ENCODE data around the gene CMPK2. TPM values are rescaled to one million over a fixed set of nuclear protein-coding genes. Genes with fewer than 3 reads are reported as not detected.

CMPK2 gene
- polyA plus RNA-seq, 6 donors from 2014 or later, result 1.1 to 7.2 (median 1.9) TPM; not detected in 1

DNA sequence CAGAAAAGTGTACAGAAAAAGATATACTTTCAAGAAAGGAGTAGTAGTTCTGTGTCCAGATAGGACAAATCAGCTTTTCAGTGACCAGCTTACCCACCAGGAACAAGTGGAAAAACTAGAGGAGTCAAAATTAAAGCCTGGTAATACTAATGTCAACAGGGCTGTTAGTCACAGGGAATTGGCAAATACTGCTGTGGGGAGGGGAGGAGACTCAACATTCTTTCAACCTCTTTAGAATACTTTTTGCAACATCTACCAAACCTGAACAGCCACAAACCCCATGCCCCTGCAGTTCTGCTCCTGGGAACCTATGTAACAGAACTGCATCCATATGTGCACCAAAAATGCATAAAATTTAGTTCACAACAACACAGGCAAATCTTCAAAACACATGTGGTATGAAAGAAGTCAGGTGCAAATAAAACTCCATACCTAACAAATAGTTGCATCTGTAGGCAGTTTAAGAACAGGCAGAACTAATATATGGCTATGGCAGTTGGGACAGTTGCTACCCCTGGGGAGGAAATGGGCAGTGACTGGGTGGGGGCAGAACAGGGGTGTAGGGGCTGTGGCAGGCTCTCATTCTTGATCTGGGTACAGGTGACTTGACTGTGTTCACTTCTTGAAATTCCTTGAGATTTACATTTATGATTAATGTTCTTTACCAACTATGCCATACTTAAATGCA, 9.7 kb downstream of the CMPK2 start:
- H3K9me3 Mint-ChIP-seq, result peaks cover 13 to 38% (median 20%) of the 10 kb centered on the region in 7 donors
- no peaks in the 10 kb centered on the region for H3K4me1 Mint-ChIP-seq
- DNase-seq (no peak), ATAC-seq (ENCODE audit: low read depth in 2 of 2) (no peak)
- no peak overlapping the region for H3K4me3 Mint-ChIP-seq
- peaks cover 41 to 48% of the 10 kb centered on the region in 2 donors for H3K36me3 Mint-ChIP-seq
- no peak overlapping the region for H3K27ac Mint-ChIP-seq
- H3K27me3 Mint-ChIP-seq, result no peaks in the 10 kb centered on the region

DNA sequence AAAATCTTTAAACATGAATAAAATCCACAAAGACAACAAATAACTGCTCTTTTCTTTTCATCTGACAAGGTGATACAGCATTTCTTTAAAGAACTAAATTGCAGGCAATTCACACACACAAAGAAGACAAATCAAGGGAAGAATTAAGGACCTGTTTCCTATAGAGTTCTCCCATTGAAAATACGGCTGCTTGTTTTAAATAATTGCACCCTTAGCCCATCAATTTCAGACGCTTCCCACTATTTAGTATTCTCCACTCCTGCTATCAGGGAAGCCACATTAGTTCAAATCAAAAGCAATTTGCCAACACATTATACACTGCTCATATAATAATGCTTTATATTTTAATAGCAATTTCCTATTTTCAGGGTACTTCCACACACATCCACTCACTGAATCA, 11.3 kb downstream of the CMPK2 start:
- peaks cover 7 to 33% (median 14%) of the 10 kb centered on the region in 7 donors for H3K9me3 Mint-ChIP-seq
- no peak overlapping the region for H3K27ac Mint-ChIP-seq
- no peaks in the 10 kb centered on the region for H3K4me1 Mint-ChIP-seq
- H3K36me3 Mint-ChIP-seq, result peaks cover 40 to 45% of the 10 kb centered on the region in 2 donors
- no peak overlapping the region for H3K4me3 Mint-ChIP-seq
- no peak for ATAC-seq (ENCODE audit: low read depth in 2 of 2)
- no peaks in the 10 kb centered on the region for H3K27me3 Mint-ChIP-seq
- DNase-seq, result no peak

DNA sequence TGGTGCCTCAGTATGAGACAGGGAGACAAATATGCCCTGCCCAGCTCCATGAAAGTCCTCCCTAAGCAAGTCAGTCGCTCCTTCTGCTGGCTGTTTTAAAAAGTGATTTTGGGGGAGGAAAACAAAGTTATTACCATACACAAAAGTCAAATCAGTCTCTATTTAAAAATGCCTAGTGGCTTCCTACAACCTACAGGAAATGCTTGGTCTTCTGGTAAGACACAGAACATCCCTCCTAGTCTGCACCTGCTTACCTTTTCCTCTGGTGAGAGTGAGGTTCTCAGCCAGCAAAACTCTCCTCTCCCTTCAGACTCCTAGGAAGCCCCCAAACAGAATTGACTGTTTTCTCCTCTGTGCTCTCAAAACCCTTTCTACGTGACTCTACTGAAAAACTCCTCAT, 13.5 kb downstream of the CMPK2 start:
- Mint-ChIP-seq H3K36me3 (peaks cover 47 to 49% of the 10 kb centered on the region in 2 donors), H3K4me3 (peak overlapping the region in 1 of 8 donors; percentile 10), H3K27me3 (no peaks in the 10 kb centered on the region), H3K4me1 (no peaks in the 10 kb centered on the region), H3K27ac (no peak overlapping the region), H3K9me3 (peaks cover 0 to 40% (median 19%) of the 10 kb centered on the region in 7 donors)
- ATAC-seq (ENCODE audit: low read depth in 2 of 2) (no peak), DNase-seq (no peak)

DNA sequence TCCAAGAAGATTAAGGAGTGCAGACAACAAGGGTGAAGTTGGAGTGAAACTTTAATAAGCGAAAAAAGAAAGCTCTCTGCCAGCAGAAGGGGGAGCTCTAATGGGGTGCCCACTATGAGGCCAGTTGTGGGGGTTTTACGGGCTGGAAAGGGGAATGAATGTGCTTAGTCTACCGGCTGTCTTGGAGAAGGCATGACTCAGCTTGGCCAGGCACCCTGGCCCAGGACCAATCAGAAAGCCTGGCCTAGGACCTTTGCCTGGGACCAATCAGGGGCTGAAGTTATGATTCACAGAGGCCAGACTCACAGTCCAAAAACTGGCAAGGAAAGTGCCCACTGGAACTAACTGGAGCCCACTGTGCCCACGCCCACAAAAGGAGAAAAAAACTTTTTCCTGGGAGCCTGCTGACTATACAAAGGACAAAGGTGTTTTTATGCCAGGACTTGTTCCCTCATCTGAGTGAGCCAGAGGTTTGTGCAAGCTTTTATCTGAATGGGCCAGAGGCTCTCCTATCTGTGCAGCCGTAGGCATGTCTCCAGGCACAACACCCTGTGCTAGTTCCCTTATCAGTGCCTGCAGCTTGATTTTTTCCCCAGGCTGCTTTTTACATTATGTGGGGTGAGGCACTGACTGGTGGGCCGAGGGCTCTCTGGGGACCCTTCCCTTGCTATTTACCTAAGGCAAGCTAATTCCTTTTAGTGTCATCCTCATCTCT, 18.6 kb downstream of the CMPK2 start:
- Mint-ChIP-seq H3K9me3 (peaks cover 4 to 86% (median 65%) of the 10 kb centered on the region in 7 donors), H3K4me1 (no peaks in the 10 kb centered on the region), H3K27ac (no peak overlapping the region), H3K27me3 (no peaks in the 10 kb centered on the region), H3K4me3 (no peak overlapping the region), H3K36me3 (peaks cover 57% of the 10 kb centered on the region in 2 donors)
- no peak for ATAC-seq (ENCODE audit: low read depth in 2 of 2)
- no peak for DNase-seq

DNA sequence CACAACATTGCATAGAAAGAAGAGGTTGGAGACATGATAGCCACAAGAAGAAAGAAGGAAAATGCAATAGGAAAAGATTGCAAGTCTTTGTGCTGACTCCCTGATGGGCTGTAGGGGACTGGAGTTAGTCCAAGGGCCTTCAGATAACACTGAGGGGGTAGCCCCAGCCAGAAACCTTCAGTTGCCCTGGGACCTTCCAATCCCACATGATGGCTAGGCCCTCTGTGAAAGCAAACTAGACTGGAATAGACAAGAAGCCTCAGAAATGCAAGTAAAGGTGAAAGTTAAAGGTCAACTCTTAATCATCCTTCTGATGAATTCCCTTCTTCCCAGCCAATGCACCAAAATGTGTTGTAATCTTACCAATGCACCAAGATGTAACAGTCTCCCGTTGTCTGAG, 19.2 kb downstream of the CMPK2 start:
- Mint-ChIP-seq H3K27me3 (no peaks in the 10 kb centered on the region), H3K9me3 (peaks cover 4 to 89% (median 65%) of the 10 kb centered on the region in 7 donors), H3K4me1 (no peaks in the 10 kb centered on the region), H3K4me3 (no peak overlapping the region), H3K36me3 (peaks cover 55 to 57% of the 10 kb centered on the region in 2 donors), H3K27ac (no peak overlapping the region)
- ATAC-seq (ENCODE audit: low read depth in 2 of 2), result no peak
- DNase-seq, result no peak

DNA sequence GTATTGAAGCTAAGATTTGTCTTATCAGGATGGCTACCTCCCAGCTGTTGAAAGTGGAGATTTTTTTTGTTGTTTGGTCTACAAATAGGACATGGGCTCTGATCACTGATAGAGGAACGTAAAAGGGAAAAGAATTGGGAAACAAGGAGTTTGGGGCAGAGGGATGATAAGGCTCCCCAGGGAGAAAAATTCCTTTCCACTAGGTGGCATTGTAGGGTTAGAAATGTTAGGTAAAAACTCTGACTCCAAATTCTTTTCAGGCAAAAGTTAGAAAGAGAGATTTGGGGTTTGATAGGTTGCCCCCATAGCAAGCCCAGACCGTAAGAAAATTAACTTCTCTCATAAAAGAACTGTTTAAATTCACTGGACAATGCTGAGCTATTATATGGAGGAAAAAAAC, 19.8 kb downstream of the CMPK2 start:
- H3K36me3 Mint-ChIP-seq, result peaks cover 55 to 60% of the 10 kb centered on the region in 2 donors
- no peak for ATAC-seq (ENCODE audit: low read depth in 2 of 2)
- H3K4me3 Mint-ChIP-seq, result no peak overlapping the region
- H3K9me3 Mint-ChIP-seq, result peaks cover 4 to 95% (median 65%) of the 10 kb centered on the region in 7 donors
- no peaks in the 10 kb centered on the region for H3K4me1 Mint-ChIP-seq
- no peaks in the 10 kb centered on the region for H3K27me3 Mint-ChIP-seq
- H3K27ac Mint-ChIP-seq, result no peak overlapping the region
- no peak for DNase-seq

DNA sequence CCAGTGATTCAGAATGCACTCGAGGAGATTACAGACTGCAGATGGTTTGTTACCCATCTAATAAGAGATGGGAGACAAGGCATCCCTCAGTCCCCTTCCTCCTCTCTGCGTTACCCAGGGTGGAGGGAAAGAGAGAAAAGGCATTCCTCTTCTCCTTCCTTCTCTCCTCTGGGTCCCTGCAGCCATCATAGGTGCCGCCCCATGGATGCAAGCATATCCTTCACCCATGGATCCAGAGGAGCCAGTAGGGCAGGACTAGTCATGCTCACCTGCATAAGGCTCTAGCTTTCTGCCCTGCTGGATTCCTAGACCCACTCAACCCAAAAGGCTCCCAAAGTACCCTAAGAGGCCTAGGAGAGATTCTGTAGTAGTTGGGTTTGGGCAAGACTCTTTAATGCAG, 20.4 kb downstream of the CMPK2 start:
- peaks cover 4 to 99% (median 67%) of the 10 kb centered on the region in 7 donors for H3K9me3 Mint-ChIP-seq
- H3K36me3 Mint-ChIP-seq, result peaks cover 55 to 56% of the 10 kb centered on the region in 2 donors
- ATAC-seq (ENCODE audit: low read depth in 2 of 2) (no peak), DNase-seq (no peak)
- no peak overlapping the region for H3K4me3 Mint-ChIP-seq
- no peak overlapping the region for H3K27ac Mint-ChIP-seq
- H3K27me3 Mint-ChIP-seq, result no peaks in the 10 kb centered on the region
- no peaks in the 10 kb centered on the region for H3K4me1 Mint-ChIP-seq

DNA sequence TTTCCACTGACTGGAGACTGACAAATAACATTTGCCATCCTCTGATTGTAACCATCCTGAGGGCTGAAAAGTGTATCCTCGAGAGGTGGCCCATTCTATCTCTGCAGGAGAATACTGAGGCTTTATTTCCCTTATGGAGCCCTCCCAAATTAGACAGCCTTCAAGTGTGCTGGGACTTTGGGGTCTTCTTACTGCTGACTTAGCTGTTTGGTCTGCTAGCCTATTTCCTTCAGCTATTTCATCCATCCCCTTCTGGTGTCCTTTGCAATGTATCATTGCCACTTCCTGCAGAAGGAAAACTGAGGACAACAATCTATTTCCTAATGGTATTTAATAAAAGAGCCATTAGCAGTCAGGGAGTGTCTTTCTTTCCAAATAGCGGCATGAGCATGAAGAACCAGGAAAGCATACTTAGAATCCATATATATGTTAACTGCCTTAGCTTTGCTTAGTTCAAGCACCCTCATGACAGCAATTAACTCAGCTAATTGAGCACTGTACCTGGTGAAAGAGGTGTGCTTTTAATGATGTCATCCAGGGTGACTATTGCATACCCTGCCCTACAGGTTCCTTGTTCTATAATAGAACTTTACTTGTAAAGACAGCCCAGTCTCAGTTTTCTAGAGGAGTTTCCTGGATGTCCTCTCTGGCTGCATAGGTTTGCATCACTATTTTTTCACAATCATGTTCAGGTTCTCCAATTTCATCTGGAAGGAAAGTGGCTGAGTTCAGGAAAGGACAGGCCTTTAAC, 24.0 kb downstream of the CMPK2 start:
- Mint-ChIP-seq H3K4me3 (no peak overlapping the region), H3K27me3 (no peaks in the 10 kb centered on the region), H3K9me3 (peaks cover 4 to 79% (median 57%) of the 10 kb centered on the region in 7 donors), H3K36me3 (peaks cover 26 to 47% of the 10 kb centered on the region in 2 donors), H3K27ac (no peak overlapping the region), H3K4me1 (no peaks in the 10 kb centered on the region)
- no peak for ATAC-seq (ENCODE audit: low read depth in 2 of 2)
- DNase-seq, result no peak

DNA sequence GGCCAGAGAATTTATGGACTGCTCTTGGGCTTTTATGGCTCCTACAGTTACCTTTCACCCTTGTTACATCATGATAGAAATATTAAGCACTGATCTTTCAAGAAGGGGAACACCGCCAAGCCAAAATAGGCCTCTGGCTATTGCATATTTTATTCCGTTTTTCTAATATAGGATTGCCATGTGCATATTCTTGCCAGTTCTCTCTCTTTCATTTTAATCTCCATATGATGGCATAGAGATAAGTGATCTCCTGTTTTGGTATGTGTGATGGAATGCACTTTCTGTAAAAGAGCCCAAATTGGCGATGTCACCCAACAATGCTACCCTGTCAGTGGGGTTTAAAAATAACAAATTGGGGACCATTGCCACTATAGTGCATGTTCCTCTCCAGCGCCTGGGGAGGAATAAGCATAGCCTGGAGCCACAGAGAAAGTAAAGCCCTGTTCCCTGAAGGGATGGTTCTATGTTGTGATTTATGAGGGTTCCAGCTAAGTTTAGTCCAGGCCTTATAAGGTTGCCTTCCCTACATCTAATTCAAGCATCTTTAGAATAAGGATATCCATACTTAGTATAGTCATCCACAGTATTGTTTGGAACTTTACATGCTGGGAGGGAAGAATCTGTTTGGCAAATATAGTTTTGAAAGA, 26.9 kb downstream of the CMPK2 start:
- Mint-ChIP-seq H3K9me3 (peaks cover 5 to 71% (median 32%) of the 10 kb centered on the region in 7 donors), H3K27ac (no peak overlapping the region), H3K27me3 (no peaks in the 10 kb centered on the region), H3K4me1 (no peaks in the 10 kb centered on the region), H3K36me3 (peaks cover 10 to 36% of the 10 kb centered on the region in 2 donors), H3K4me3 (no peak overlapping the region)
- no peak for DNase-seq
- ATAC-seq (ENCODE audit: low read depth in 2 of 2), result no peak

DNA sequence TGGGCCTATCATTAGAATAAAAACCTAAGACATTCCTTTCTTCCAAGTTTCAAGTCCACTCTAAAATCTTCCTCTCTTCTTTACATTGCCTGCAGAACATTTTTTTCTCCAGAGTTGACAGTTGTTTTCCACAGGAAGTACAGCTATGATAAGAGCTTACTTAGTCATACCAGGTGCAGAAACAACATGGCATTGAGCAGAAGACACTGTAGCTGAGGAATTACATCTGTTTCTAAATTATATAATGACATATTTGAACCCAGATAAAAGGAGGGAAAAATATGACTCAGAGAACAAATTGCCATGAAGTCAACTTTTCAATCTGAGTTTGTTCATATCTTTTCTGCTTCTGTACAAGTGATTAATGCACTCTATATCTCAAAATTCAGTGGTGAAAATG, 30.2 kb downstream of the CMPK2 start:
- H3K36me3 Mint-ChIP-seq, result peaks cover 27 to 40% of the 10 kb centered on the region in 2 donors
- ATAC-seq (ENCODE audit: low read depth in 2 of 2), result no peak
- H3K9me3 Mint-ChIP-seq, result peaks cover 22 to 65% (median 38%) of the 10 kb centered on the region in 7 donors
- no peak overlapping the region for H3K4me3 Mint-ChIP-seq
- H3K27ac Mint-ChIP-seq, result no peak overlapping the region
- no peaks in the 10 kb centered on the region for H3K27me3 Mint-ChIP-seq
- H3K4me1 Mint-ChIP-seq, result peaks cover 0 to 3% (median 0%) of the 10 kb centered on the region in 3 donors
- DNase-seq, result no peak

DNA sequence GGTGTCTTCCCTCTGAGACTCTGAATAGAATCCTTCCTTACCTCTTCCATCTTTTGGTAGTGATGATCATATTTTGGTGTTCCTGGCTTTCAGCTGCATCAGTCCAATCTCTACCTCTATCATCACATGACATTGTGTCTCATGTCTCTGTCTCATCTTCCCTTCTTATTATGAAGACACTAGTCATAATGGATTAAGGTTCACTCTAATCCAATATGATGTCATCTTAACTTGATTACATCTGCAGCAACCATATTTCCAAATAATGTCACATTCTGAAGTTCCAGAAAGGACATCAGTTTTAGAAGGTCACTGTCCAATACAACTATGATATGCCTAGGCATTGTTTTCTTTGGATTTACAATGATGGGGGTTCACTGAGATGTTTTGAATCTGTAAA, 31.5 kb downstream of the CMPK2 start:
- no peak overlapping the region for H3K27ac Mint-ChIP-seq

DNA sequence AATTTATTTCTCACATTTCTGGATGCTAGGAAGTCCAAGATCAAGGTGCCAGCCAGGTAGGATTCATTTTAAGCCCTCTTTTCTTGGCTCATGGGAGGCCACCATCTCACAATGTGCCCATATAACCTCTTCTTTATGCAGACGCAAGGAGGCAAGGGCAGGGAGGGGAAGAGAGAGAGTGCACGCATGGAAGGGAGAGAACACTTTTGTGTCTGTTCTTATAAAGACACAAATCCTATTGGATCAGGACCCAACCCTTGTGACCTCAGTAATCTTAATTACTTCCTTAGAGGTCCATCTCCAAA, 32.5 kb downstream of the CMPK2 start:
- ATAC-seq (ENCODE audit: low read depth in 2 of 2) (no peak), DNase-seq (no peak)
- Mint-ChIP-seq H3K4me3 (no peak overlapping the region), H3K4me1 (peaks cover 0 to 3% (median 0%) of the 10 kb centered on the region in 3 donors), H3K36me3 (peaks cover 29 to 34% of the 10 kb centered on the region in 2 donors), H3K9me3 (peaks cover 23 to 56% (median 33%) of the 10 kb centered on the region in 7 donors), H3K27me3 (no peaks in the 10 kb centered on the region), H3K27ac (no peak overlapping the region)

More for the DNA sequence above, 31.5 kb downstream of the CMPK2 start:
- ATAC-seq (ENCODE audit: low read depth in 2 of 2) (no peak), DNase-seq (no peak)
- Mint-ChIP-seq H3K36me3 (peaks cover 33 to 34% of the 10 kb centered on the region in 2 donors), H3K4me1 (peaks cover 0 to 3% (median 0%) of the 10 kb centered on the region in 3 donors), H3K4me3 (no peak overlapping the region), H3K27me3 (no peaks in the 10 kb centered on the region), H3K9me3 (peaks cover 23 to 59% (median 38%) of the 10 kb centered on the region in 7 donors)

DNA sequence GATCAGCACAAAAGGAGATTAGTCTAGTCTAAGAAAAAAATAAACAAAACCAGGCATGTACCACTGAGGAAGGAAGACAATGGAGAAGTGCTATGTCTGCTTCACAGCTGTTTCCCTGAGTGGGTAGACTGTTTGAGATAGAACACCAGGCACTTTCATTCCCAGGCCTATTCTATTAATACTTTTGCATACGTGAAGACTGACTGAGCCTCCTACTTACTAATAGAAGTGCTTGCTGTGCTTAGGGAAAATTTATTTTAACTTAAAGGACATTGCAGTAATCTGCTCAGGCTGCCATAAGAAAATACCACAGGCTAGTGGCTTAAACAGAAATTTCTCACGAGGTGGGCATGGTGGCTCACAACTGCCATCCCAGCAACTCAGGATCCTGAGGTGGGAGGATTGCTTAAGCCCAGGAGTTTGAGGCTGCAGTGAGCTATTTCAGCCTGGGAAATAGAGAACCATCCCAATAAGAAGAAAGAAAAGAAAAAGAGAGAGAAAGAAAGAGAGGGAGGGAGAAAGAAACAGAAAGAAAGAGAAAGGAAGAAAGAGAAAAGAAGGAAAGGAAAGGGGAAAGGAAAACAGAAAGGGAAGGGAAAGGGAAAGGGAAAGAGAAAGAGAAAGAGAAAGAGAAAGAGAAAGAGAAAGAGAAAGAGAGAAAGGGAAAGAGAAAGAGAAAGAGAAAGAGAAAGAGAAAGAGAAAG, 33.0 kb downstream of the CMPK2 start:
- Mint-ChIP-seq H3K27ac (peak overlapping the region in 1 of 6 donors; percentile 1), H3K36me3 (peaks cover 25 to 34% of the 10 kb centered on the region in 2 donors), H3K9me3 (peaks cover 19 to 56% (median 33%) of the 10 kb centered on the region in 7 donors), H3K4me3 (no peak overlapping the region), H3K4me1 (peaks cover 0 to 3% (median 0%) of the 10 kb centered on the region in 3 donors), H3K27me3 (no peaks in the 10 kb centered on the region)
- ATAC-seq (ENCODE audit: low read depth in 2 of 2) (no peak), DNase-seq (no peak)
